ENCODE data around the gene NECTIN2. TPM values are rescaled to one million over a fixed set of nuclear protein-coding genes. Genes with fewer than 3 reads are reported as not detected.
A peak's percentile ranks its signal among the peaks of the same experiment; 100 is the strongest.
"Not testable (repeated sequence)": the region's sequence is repeated elsewhere in the genome, so short reads cannot be mapped to it uniquely, and the experiment has no call there.

Gene NECTIN2
- total RNA-seq, 1 experiment from 2014 or later, result 2.0 TPM

DNA sequence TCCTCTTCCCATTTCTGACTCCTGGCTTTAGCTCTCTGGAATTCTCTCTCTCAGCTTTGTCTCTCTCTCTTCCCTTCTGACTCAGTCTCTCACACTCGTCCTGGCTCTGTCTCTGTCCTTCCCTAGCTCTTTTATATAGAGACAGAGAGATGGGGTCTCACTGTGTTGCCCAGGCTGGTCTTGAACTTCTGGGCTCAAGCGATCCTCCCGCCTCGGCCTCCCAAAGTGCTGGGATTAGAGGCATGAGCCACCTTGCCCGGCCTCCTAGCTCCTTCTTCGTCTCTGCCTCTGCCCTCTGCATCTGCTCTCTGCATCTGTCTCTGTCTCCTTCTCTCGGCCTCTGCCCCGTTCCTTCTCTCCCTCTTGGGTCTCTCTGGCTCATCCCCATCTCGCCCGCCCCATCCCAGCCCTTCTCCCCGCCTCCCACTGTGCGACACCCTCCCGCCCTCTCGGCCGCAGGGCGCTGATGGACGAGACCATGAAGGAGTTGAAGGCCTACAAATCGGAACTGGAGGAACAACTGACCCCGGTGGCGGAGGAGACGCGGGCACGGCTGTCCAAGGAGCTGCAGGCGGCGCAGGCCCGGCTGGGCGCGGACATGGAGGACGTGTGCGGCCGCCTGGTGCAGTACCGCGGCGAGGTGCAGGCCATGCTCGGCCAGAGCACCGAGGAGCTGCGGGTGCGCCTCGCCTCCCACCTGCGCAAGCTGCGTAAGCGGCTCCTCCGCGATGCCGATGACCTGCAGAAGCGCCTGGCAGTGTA is 62.2 kb downstream of the NECTIN2 start:
- Histone ChIP-seq H3K9ac (ENCODE audit: low read length) (no peak overlapping the region), H2AFZ (ENCODE audit: low read length) (no peak overlapping the region), H3K36me3 (ENCODE audit: insufficient read depth, low read length) (no peaks in the 10 kb centered on the region), H3K9me2 (replicated peaks; ENCODE audit: insufficient read depth, low read length) (no peaks in the 10 kb centered on the region), H3K4me2 (ENCODE audit: low read depth, low read length, poor library complexity, severe bottlenecking) (no peak overlapping the region), H3K27ac (ENCODE audit: low read length) (no peak overlapping the region), H3K79me2 (ENCODE audit: low read length) (no peaks in the 10 kb centered on the region), H3K4me3 (ENCODE audit: low read length) (no peak overlapping the region), H3K9me3 (ENCODE audit: low read length) (no peaks in the 10 kb centered on the region), H3K4me1 (ENCODE audit: low read length) (peaks cover 4% of the 10 kb centered on the region; the same call in 1 of the 2 replicates), H3K27me3 (ENCODE audit: low read length) (no peaks in the 10 kb centered on the region), H4K20me1 (ENCODE audit: insufficient read depth, low read depth, low read length) (no peaks in the 10 kb centered on the region)
- no peak for DNase-seq

DNA sequence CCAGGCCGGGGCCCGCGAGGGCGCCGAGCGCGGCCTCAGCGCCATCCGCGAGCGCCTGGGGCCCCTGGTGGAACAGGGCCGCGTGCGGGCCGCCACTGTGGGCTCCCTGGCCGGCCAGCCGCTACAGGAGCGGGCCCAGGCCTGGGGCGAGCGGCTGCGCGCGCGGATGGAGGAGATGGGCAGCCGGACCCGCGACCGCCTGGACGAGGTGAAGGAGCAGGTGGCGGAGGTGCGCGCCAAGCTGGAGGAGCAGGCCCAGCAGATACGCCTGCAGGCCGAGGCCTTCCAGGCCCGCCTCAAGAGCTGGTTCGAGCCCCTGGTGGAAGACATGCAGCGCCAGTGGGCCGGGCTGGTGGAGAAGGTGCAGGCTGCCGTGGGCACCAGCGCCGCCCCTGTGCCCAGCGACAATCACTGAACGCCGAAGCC is 62.8 kb downstream of the NECTIN2 start:
- Histone ChIP-seq H3K27me3 (ENCODE audit: low read length) (no peaks in the 10 kb centered on the region), H3K4me3 (ENCODE audit: low read length) (no peak overlapping the region), H3K9ac (ENCODE audit: low read length) (no peak overlapping the region), H3K9me3 (ENCODE audit: low read length) (no peaks in the 10 kb centered on the region), H4K20me1 (ENCODE audit: insufficient read depth, low read depth, low read length) (no peaks in the 10 kb centered on the region), H3K9me2 (replicated peaks; ENCODE audit: insufficient read depth, low read length) (no peaks in the 10 kb centered on the region), H3K36me3 (ENCODE audit: insufficient read depth, low read length) (no peaks in the 10 kb centered on the region), H3K79me2 (ENCODE audit: low read length) (no peaks in the 10 kb centered on the region), H2AFZ (ENCODE audit: low read length) (no peak overlapping the region), H3K27ac (ENCODE audit: low read length) (no peak overlapping the region), H3K4me1 (ENCODE audit: low read length) (peaks cover 4% of the 10 kb centered on the region; the same call in 1 of the 2 replicates), H3K4me2 (ENCODE audit: low read depth, low read length, poor library complexity, severe bottlenecking) (no peak overlapping the region)
- DNase-seq, result no peak

DNA sequence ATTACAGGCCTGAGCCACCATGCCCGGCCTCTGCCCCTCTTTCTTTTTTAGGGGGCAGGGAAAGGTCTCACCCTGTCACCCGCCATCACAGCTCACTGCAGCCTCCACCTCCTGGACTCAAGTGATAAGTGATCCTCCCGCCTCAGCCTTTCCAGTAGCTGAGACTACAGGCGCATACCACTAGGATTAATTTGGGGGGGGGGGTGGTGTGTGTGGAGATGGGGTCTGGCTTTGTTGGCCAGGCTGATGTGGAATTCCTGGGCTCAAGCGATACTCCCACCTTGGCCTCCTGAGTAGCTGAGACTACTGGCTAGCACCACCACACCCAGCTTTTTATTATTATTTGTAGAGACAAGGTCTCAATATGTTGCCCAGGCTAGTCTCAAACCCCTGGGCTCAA is 63.7 kb downstream of the NECTIN2 start:
- H2AFZ ChIP-seq (ENCODE audit: low read length), result no peak overlapping the region
- H3K27ac ChIP-seq (ENCODE audit: low read length), result no peak overlapping the region
- no peaks in the 10 kb centered on the region for H3K27me3 ChIP-seq (ENCODE audit: low read length)
- H3K9me2 ChIP-seq (replicated peaks; ENCODE audit: insufficient read depth, low read length), result no peaks in the 10 kb centered on the region
- H4K20me1 ChIP-seq (ENCODE audit: insufficient read depth, low read depth, low read length), result no peaks in the 10 kb centered on the region
- no peak for DNase-seq
- H3K4me2 ChIP-seq (ENCODE audit: low read depth, low read length, poor library complexity, severe bottlenecking), result no peak overlapping the region
- no peak overlapping the region for H3K9ac ChIP-seq (ENCODE audit: low read length)
- peaks cover 5% of the 10 kb centered on the region for H3K4me1 ChIP-seq (ENCODE audit: low read length)
- H3K9me3 ChIP-seq (ENCODE audit: low read length), result no peaks in the 10 kb centered on the region
- H3K4me3 ChIP-seq (ENCODE audit: low read length), result no peak overlapping the region
- H3K79me2 ChIP-seq (ENCODE audit: low read length), result no peaks in the 10 kb centered on the region
- no peaks in the 10 kb centered on the region for H3K36me3 ChIP-seq (ENCODE audit: insufficient read depth, low read length)

DNA sequence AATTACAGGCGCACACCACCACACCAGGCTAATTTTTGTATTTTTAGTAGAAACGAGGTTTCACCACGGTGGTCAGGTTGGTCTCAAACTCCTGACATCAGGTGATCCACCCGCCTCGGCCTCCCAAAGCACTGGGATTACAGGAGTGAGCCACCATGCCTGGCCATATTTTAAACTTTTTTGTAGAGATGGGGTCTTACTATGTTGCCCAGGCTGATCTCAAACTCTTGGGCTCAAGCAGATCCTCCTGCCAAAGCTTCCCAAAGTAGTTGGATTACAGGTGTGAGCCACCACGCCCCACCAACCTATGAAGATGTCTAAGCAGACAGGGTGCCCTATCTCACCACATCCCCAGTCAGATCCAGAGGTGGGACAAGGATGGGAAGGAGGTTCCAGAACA is 65.8 kb downstream of the NECTIN2 start:
- H3K9me2 ChIP-seq (replicated peaks; ENCODE audit: insufficient read depth, low read length); H4K20me1 ChIP-seq (ENCODE audit: insufficient read depth, low read depth, low read length); H3K9me3 ChIP-seq (ENCODE audit: low read length); H2AFZ ChIP-seq (ENCODE audit: low read length); H3K27ac ChIP-seq (ENCODE audit: low read length); H3K9ac ChIP-seq (ENCODE audit: low read length); H3K4me1 ChIP-seq (ENCODE audit: low read length); H3K4me3 ChIP-seq (ENCODE audit: low read length); H3K36me3 ChIP-seq (ENCODE audit: insufficient read depth, low read length); H3K79me2 ChIP-seq (ENCODE audit: low read length); DNase-seq; H3K27me3 ChIP-seq (ENCODE audit: low read length); H3K4me2 ChIP-seq (ENCODE audit: low read depth, low read length, poor library complexity, severe bottlenecking): not testable (repeated sequence)

DNA sequence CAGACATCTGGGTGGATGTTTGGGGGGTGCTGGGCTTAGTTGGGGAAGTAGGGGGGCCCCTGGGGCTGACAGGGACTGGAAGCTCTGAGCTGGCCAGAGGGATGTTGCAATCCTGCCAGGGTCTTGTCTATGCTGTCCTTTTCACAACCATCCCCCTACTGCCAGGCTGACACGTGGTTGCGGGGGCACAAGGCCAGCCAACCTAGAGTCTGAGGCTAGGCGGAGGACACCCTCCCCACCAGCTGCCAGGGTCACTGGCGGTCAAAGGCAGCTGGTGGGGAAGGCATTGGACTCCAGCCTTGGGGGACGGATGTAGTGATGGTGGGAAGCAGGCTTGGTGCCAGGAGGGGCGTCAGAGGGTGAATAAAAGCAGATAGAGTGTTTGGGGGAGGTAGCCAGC is 66.8 kb downstream of the NECTIN2 start:
- no peaks in the 10 kb centered on the region for H3K9me3 ChIP-seq (ENCODE audit: low read length)
- no peaks in the 10 kb centered on the region for H4K20me1 ChIP-seq (ENCODE audit: insufficient read depth, low read depth, low read length)
- H3K9ac ChIP-seq (ENCODE audit: low read length), result no peak overlapping the region
- no peaks in the 10 kb centered on the region for H3K79me2 ChIP-seq (ENCODE audit: low read length)
- no peaks in the 10 kb centered on the region for H3K36me3 ChIP-seq (ENCODE audit: insufficient read depth, low read length)
- no peaks in the 10 kb centered on the region for H3K9me2 ChIP-seq (replicated peaks; ENCODE audit: insufficient read depth, low read length)
- no peaks in the 10 kb centered on the region for H3K27me3 ChIP-seq (ENCODE audit: low read length)
- H2AFZ ChIP-seq (ENCODE audit: low read length), result no peak overlapping the region
- H3K4me2 ChIP-seq (ENCODE audit: low read depth, low read length, poor library complexity, severe bottlenecking), result no peak overlapping the region
- no peak overlapping the region for H3K27ac ChIP-seq (ENCODE audit: low read length)
- peaks cover 5% of the 10 kb centered on the region for H3K4me1 ChIP-seq (ENCODE audit: low read length)
- H3K4me3 ChIP-seq (ENCODE audit: low read length), result no peak overlapping the region
- no peak for DNase-seq

DNA sequence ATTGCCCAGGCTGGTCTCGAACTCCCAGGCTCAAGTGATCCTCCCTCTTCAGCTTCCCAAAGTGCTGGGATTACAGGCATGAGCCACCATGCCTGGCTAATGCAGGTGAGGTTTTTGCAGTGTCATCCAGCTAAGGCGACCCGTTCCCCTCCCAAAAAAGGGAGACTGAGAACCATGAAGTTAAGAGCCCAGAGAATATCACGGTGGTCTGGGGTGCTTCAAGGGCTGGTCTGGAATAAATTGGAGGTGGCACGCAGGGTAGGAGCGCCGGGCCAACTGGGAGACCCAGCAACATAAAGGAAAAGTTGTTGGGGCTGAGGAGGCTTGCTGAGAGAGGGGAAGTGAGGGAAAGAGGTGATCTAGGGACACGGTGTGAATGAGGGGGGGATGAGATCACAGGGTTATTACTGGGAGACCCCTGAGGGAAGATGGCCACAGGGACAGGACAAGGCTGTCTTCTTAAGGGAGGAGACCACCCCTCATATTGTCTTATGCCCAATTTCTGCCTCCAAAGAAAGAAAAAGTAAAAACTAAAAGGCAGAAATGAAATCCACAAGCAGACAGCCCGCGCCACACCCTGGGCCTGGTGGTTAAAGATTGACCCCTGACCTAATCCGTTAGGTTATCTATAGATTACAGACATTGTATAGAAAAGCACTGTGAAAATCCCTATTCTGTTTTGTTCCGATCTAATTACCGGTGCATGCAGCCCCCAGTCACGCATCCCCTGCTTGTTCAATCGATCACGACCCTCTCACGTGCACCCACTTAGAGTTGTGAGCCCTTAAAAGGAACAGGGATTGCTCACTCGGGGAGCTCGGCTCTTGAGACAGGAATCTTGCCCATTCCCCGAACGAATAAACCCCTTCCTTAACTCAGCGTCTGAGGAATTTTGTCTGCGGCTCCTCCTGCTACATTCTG is 67.7 kb downstream of the NECTIN2 start:
- not testable (repeated sequence) for H3K9me3 ChIP-seq (ENCODE audit: low read length); H4K20me1 ChIP-seq (ENCODE audit: insufficient read depth, low read depth, low read length); H3K4me3 ChIP-seq (ENCODE audit: low read length); H3K4me2 ChIP-seq (ENCODE audit: low read depth, low read length, poor library complexity, severe bottlenecking); H2AFZ ChIP-seq (ENCODE audit: low read length); H3K27ac ChIP-seq (ENCODE audit: low read length); H3K36me3 ChIP-seq (ENCODE audit: insufficient read depth, low read length); H3K9ac ChIP-seq (ENCODE audit: low read length); H3K4me1 ChIP-seq (ENCODE audit: low read length); DNase-seq; H3K79me2 ChIP-seq (ENCODE audit: low read length); H3K27me3 ChIP-seq (ENCODE audit: low read length); H3K9me2 ChIP-seq (replicated peaks; ENCODE audit: insufficient read depth, low read length)

DNA sequence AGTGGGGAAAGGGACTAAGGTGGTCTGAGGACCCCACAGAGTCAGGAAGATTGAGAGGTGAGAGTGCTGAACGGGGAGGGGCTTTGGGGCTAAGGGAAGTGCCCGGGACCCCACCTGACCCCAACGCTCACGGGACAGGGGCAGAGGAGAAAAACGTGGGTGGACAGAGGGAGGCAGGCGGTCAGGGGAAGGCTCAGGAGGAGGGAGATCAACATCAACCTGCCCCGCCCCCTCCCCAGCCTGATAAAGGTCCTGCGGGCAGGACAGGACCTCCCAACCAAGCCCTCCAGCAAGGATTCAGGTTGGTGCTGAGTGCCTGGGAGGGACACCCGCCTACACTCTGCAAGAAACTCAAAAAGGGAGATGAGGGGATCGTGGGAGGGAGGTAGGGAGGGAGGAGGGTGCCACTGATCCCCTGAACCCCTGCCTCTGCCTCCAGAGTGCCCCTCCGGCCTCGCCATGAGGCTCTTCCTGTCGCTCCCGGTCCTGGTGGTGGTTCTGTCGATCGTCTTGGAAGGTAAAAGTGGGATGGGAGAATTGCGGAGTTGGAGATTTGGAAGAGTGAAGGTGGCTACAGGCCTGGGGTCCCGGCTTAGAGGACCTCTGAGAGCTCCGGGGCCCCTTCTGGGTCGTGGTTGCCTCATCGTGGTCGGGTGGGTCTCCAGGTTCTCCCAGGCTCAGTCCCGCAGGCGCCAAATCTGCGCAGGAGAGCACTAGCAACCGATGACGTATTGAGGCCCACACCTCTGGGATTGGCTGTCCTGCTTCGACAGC is 68.5 kb downstream of the NECTIN2 start, which contains the start of gene APOC1:
TSS of gene APOC1 (plus strand) at position 176 of the 774 bp plus-strand sequence. CDS start at position 460, 284 bp downstream.
- H3K4me3 ChIP-seq (ENCODE audit: low read length), result peak within 1 kb of the TSS; percentile 43; the same call in 1 of the 2 replicates
- peak within 1 kb of the TSS; percentile 60 for H3K4me2 ChIP-seq (ENCODE audit: low read depth, low read length, poor library complexity, severe bottlenecking)
- peak within 1 kb of the TSS; percentile 41; the same call in 1 of the 2 replicates for H3K9ac ChIP-seq (ENCODE audit: low read length)
- not testable (repeated sequence) for H2AFZ ChIP-seq (ENCODE audit: low read length); H3K4me1 ChIP-seq (ENCODE audit: low read length); H3K79me2 ChIP-seq (ENCODE audit: low read length); H3K27me3 ChIP-seq (ENCODE audit: low read length); H3K9me2 ChIP-seq (replicated peaks; ENCODE audit: insufficient read depth, low read length); H3K27ac ChIP-seq (ENCODE audit: low read length); H3K9me3 ChIP-seq (ENCODE audit: low read length); H3K36me3 ChIP-seq (ENCODE audit: insufficient read depth, low read length); H4K20me1 ChIP-seq (ENCODE audit: insufficient read depth, low read depth, low read length)
- DNase-seq, result peak; percentile 90
